ENCODE data around the gene ZDHHC7. TPM values are rescaled to one million over a fixed set of nuclear protein-coding genes. Genes with fewer than 3 reads are reported as not detected.

ZDHHC7 gene
- total RNA-seq, 3 donors from 2014 or later (not counting 1 experiment from before 2014, with no cell fraction given), result 37.9 to 64.9 (median 45.2) TPM

DNA sequence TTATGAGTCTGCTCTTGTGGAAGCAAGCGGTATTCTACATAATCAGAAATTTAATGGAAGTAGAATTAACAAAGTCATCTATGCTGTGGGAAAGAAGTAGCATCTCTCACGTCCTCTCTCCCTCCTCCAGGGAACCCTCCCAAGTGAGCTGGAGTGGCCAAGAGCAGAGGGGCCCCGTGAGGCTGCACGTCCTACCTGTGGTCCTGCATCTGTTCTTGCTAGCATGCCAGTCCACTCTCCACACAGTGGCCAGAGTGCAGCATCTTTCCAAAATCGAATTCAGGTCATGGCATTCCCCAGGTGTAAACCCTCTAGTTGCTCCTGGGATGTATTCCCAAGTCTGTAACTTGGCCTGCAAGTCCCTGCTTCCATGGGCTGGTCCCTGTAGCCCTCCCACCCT is 26.4 kb upstream of the ZDHHC7 start:
- Mint-ChIP-seq H3K27ac (no peak overlapping the region), H3K36me3 (no peaks in the 10 kb centered on the region), H3K27me3 (ENCODE audit: low read depth in 2 of 2) (no peaks in the 10 kb centered on the region), H3K4me3 (no peak overlapping the region), H3K4me1 (peaks cover 0 to 8% of the 10 kb centered on the region in 2 donors), H3K9me3 (no peaks in the 10 kb centered on the region)
- Histone ChIP-seq H3K27ac (ENCODE audit: low read length) (no peak overlapping the region), H3K36me3 (ENCODE audit: control insufficient read depth, insufficient read depth, low read length) (no peaks in the 10 kb centered on the region), H3K4me3 (ENCODE audit: low read length) (no peak overlapping the region), H3K27me3 (ENCODE audit: control insufficient read depth, insufficient read depth, low read length) (no peaks in the 10 kb centered on the region), H3K9me3 (ENCODE audit: control insufficient read depth, insufficient read depth, low read length) (no peaks in the 10 kb centered on the region), H3K4me1 (ENCODE audit: control insufficient read depth, insufficient read depth, low read length) (no peaks in the 10 kb centered on the region)
- DNase-seq (no peak), ATAC-seq (no peak)
- intact Hi-C loops (cut with micrococcal nuclease), result no loop called here
- 85% methylated on average over 4 of the region's 5 CpGs for WGBS (ENCODE audit: insufficient coverage)
- TF ChIP-seq, protein P1, sequence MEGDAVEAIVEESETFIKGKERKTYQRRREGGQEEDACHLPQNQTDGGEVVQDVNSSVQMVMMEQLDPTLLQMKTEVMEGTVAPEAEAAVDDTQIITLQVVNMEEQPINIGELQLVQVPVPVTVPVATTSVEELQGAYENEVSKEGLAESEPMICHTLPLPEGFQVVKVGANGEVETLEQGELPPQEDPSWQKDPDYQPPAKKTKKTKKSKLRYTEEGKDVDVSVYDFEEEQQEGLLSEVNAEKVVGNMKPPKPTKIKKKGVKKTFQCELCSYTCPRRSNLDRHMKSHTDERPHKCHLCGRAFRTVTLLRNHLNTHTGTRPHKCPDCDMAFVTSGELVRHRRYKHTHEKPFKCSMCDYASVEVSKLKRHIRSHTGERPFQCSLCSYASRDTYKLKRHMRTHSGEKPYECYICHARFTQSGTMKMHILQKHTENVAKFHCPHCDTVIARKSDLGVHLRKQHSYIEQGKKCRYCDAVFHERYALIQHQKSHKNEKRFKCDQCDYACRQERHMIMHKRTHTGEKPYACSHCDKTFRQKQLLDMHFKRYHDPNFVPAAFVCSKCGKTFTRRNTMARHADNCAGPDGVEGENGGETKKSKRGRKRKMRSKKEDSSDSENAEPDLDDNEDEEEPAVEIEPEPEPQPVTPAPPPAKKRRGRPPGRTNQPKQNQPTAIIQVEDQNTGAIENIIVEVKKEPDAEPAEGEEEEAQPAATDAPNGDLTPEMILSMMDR (IDR thresholded peaks at IDR 0.05), result no peak

- no peaks in the 10 kb centered on the region for H3K9me3 Mint-ChIP-seq
- Histone ChIP-seq H3K4me3 (ENCODE audit: low read length) (no peak overlapping the region), H3K27ac (ENCODE audit: low read length) (no peak overlapping the region), H3K9me3 (ENCODE audit: control insufficient read depth, insufficient read depth, low read length) (no peaks in the 10 kb centered on the region), H3K27me3 (ENCODE audit: control insufficient read depth, insufficient read depth, low read length) (no peaks in the 10 kb centered on the region), H3K36me3 (ENCODE audit: control insufficient read depth, insufficient read depth, low read length) (no peaks in the 10 kb centered on the region), H3K4me1 (ENCODE audit: control insufficient read depth, insufficient read depth, low read length) (no peaks in the 10 kb centered on the region)
- H3K4me1 Mint-ChIP-seq, result peaks cover 0 to 8% of the 10 kb centered on the region in 2 donors
- TF ChIP-seq, protein P1 (IDR thresholded peaks at IDR 0.05), result no peak
- no peaks in the 10 kb centered on the region for H3K36me3 Mint-ChIP-seq
- H3K27ac Mint-ChIP-seq, result no peak overlapping the region
- no peak for DNase-seq
- intact Hi-C loops (cut with micrococcal nuclease), result no loop called here
- ATAC-seq, result no peak
- no peaks in the 10 kb centered on the region for H3K27me3 Mint-ChIP-seq (ENCODE audit: low read depth in 2 of 2)
- H3K4me3 Mint-ChIP-seq, result no peak overlapping the region
- WGBS (ENCODE audit: insufficient coverage), result 95% methylated on average over 7 of the region's 7 CpGs
Measured at GRCh38 chr16:85037050-85037410, 25.7 kb upstream of the ZDHHC7 start.

GRCh38 chr16:85036236-85037049 is 25.1 kb upstream of the ZDHHC7 start:
- H3K27me3 ChIP-seq (ENCODE audit: control insufficient read depth, insufficient read depth, low read length), result no peaks in the 10 kb centered on the region
- H3K27ac ChIP-seq (ENCODE audit: low read length), result no peak overlapping the region
- H3K9me3 ChIP-seq (ENCODE audit: control insufficient read depth, insufficient read depth, low read length), result no peaks in the 10 kb centered on the region
- no peaks in the 10 kb centered on the region for H3K9me3 Mint-ChIP-seq
- DNase-seq, result no peak
- H3K4me3 ChIP-seq (ENCODE audit: low read length), result no peak overlapping the region
- H3K27ac Mint-ChIP-seq, result no peak overlapping the region
- TF ChIP-seq, protein P1 (IDR thresholded peaks at IDR 0.05), result no peak
- H3K36me3 Mint-ChIP-seq, result no peaks in the 10 kb centered on the region
- H3K4me1 Mint-ChIP-seq, result peaks cover 0 to 8% of the 10 kb centered on the region in 2 donors
- no peak overlapping the region for H3K4me3 Mint-ChIP-seq
- H3K4me1 ChIP-seq (ENCODE audit: control insufficient read depth, insufficient read depth, low read length), result no peaks in the 10 kb centered on the region
- WGBS (ENCODE audit: insufficient coverage), result 78% methylated on average over 15 of the region's 15 CpGs
- no peak for ATAC-seq
- no peaks in the 10 kb centered on the region for H3K27me3 Mint-ChIP-seq (ENCODE audit: low read depth in 2 of 2)
- peaks cover 2% of the 10 kb centered on the region for H3K36me3 ChIP-seq (ENCODE audit: control insufficient read depth, insufficient read depth, low read length)
- intact Hi-C loops (cut with micrococcal nuclease), result no loop called here
